Measurements from ENCODE around the gene ZC3H8.

DNA sequence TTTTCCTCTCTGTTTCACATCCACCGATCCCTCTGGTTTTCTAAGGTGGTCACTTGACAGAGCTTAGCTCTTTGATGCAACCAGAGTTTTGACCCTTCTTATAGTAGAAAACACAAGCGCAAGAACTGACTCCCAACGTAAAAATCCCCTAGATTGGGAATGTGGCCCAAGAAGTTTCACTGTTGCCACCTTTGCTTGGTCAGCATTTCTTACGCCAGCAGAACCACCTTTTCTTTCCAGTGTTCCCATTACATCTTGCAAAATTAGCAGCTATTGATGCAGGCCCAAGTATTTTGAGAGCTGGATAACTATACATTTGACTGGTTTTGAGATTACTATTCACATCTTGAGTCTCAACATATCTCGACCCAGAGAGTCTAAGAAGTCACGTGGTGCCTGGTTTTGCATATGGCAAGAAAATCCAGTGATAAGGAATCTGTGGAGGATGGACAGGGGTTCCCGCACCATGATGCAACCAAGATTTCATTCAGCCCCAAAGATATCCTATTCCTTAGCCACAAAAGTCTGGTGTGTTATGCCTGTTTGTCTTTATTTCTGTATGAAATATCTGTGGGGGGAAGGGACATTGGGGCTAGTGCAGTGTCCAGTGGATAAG is 78.8 kb downstream of the ZC3H8 start:
- TF ChIP-seq, protein P1, sequence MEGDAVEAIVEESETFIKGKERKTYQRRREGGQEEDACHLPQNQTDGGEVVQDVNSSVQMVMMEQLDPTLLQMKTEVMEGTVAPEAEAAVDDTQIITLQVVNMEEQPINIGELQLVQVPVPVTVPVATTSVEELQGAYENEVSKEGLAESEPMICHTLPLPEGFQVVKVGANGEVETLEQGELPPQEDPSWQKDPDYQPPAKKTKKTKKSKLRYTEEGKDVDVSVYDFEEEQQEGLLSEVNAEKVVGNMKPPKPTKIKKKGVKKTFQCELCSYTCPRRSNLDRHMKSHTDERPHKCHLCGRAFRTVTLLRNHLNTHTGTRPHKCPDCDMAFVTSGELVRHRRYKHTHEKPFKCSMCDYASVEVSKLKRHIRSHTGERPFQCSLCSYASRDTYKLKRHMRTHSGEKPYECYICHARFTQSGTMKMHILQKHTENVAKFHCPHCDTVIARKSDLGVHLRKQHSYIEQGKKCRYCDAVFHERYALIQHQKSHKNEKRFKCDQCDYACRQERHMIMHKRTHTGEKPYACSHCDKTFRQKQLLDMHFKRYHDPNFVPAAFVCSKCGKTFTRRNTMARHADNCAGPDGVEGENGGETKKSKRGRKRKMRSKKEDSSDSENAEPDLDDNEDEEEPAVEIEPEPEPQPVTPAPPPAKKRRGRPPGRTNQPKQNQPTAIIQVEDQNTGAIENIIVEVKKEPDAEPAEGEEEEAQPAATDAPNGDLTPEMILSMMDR (conservative IDR thresholded peaks at IDR 0.05; ENCODE audit: low read length), result no peak
- TF ChIP-seq EZH2phosphoT487 (IDR thresholded peaks at IDR 0.05; ENCODE audit: borderline replicate concordance), result no peak

Data from Loucy (cell line).